Peyer's patch (tissue), 4 donors: ENCODE data around the gene EFNA5.

Experiments used
- POLR2A ChIP-seq, 2 donors: fragments of 450-650 bp; IDR thresholded peaks; one replicate each; pipeline ENCODE4 v1.5.1; 2017; ENCODE audit warnings: antibody characterized with exemption in 2 of 2, mild to moderate bottlenecking in 2 of 2, moderate library complexity in 2 of 2
- TF ChIP-seq, protein P1 (sequence below), 6 experiments: fragments of 450-650 bp in 4 of 6; fragments of 200-600 bp in 2 of 6; sonication (generic) in 1 of 6; IDR thresholded peaks; one replicate each; pipeline ENCODE4 v1.5.1; 2017 to 2019; ENCODE audit warnings: antibody characterized with exemption in 6 of 6, mild to moderate bottlenecking in 3 of 6, moderate library complexity in 1 of 6

DNA sequence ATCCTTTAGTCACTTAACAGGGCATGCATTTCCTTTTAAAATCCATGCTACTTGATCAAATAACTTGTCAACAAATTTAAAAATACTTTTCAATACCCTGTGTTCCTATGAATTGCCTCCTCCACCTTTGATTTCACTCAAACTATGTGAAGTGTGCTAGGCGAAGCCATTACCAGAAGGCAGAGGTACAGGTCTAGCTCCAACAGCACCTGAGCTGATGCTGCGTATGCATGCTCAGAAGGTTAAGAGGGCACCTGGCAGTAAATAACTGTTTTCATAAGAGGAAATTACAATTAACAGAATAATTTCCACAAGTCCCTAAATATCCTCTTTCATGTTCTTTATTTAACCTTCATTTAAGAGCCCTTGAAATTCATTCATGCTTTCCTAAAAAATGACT is 251.8 kb downstream of the EFNA5 start:
- TF ChIP-seq, protein P1, sequence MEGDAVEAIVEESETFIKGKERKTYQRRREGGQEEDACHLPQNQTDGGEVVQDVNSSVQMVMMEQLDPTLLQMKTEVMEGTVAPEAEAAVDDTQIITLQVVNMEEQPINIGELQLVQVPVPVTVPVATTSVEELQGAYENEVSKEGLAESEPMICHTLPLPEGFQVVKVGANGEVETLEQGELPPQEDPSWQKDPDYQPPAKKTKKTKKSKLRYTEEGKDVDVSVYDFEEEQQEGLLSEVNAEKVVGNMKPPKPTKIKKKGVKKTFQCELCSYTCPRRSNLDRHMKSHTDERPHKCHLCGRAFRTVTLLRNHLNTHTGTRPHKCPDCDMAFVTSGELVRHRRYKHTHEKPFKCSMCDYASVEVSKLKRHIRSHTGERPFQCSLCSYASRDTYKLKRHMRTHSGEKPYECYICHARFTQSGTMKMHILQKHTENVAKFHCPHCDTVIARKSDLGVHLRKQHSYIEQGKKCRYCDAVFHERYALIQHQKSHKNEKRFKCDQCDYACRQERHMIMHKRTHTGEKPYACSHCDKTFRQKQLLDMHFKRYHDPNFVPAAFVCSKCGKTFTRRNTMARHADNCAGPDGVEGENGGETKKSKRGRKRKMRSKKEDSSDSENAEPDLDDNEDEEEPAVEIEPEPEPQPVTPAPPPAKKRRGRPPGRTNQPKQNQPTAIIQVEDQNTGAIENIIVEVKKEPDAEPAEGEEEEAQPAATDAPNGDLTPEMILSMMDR (IDR thresholded peaks at IDR 0.05), result no peak
- TF ChIP-seq POLR2A (IDR thresholded peaks at IDR 0.05), result no peak
